ENCODE measurements around the gene CPSF2.

- TF ChIP-seq, protein P1, sequence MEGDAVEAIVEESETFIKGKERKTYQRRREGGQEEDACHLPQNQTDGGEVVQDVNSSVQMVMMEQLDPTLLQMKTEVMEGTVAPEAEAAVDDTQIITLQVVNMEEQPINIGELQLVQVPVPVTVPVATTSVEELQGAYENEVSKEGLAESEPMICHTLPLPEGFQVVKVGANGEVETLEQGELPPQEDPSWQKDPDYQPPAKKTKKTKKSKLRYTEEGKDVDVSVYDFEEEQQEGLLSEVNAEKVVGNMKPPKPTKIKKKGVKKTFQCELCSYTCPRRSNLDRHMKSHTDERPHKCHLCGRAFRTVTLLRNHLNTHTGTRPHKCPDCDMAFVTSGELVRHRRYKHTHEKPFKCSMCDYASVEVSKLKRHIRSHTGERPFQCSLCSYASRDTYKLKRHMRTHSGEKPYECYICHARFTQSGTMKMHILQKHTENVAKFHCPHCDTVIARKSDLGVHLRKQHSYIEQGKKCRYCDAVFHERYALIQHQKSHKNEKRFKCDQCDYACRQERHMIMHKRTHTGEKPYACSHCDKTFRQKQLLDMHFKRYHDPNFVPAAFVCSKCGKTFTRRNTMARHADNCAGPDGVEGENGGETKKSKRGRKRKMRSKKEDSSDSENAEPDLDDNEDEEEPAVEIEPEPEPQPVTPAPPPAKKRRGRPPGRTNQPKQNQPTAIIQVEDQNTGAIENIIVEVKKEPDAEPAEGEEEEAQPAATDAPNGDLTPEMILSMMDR (IDR thresholded peaks at IDR 0.05): no peak
- TF ChIP-seq POLR2AphosphoS5 (IDR thresholded peaks at IDR 0.05): no peak
These were observed 39.8 kb downstream of the CPSF2 start for GRCh38 chr14:92161521-92161920.

All from esophagus muscularis mucosa (tissue), 3 donors.